Loucy (cell line): ENCODE measurements around the gene CHCHD4.

Experiments used
- H2AFZ ChIP-seq: fragments of 200-600 bp; sonication (generic); 2 replicates; pipeline ENCODE4 v1.6.0; 2016; ENCODE audit warnings: antibody characterized with exemption, mild to moderate bottlenecking, low read length, moderate library complexity
- H3F3A ChIP-seq: fragments of 200-600 bp; 2 replicates; pipeline ENCODE4 v1.6.0; 2016; ENCODE audit warnings: antibody characterized with exemption, low read depth, mild to moderate bottlenecking
- H3K27me3 ChIP-seq: fragments of 200-600 bp; sonication (generic); 2 replicates; pipeline ENCODE4 v1.6.1; 2014; ENCODE audit warnings: low read length, mild to moderate bottlenecking; ENCODE audit not compliant: insufficient read depth, poor library complexity, severe bottlenecking
- H3K36me3 ChIP-seq: fragments of 200-600 bp; sonication (generic); 2 replicates; pipeline ENCODE4 v1.6.1; 2016; ENCODE audit warnings: low read length; ENCODE audit not compliant: insufficient read depth
- H3K4me1 ChIP-seq: fragments of 200-600 bp; sonication (generic); 2 replicates; pipeline ENCODE4 v1.5.1; 2014; ENCODE audit warnings: low read length, mild to moderate bottlenecking; ENCODE audit not compliant: insufficient read depth, poor library complexity, severe bottlenecking
- H3K4me2 ChIP-seq: fragments of 200-600 bp; sonication (generic); 2 replicates; pipeline ENCODE4 v1.6.0; 2014; ENCODE audit warnings: antibody characterized with exemption, low read length, low read depth, mild to moderate bottlenecking; ENCODE audit not compliant: poor library complexity, severe bottlenecking
- H3K4me3 ChIP-seq: fragments of 200-600 bp; sonication (generic); 2 replicates; pipeline ENCODE4 v1.5.1; 2014; ENCODE audit warnings: low read length, mild to moderate bottlenecking, mixed read lengths; ENCODE audit not compliant: poor library complexity, severe bottlenecking
- H3K79me2 ChIP-seq: fragments of 200-600 bp; sonication (generic); 2 replicates; pipeline ENCODE4 v1.6.1; 2014; ENCODE audit warnings: low read length; ENCODE audit not compliant: insufficient read depth
- H3K9ac ChIP-seq: fragments of 200-600 bp; sonication (generic); 2 replicates; pipeline ENCODE4 v1.6.0; 2014; ENCODE audit warnings: mild to moderate bottlenecking, low read depth, low read length, moderate library complexity; ENCODE audit not compliant: poor library complexity, severe bottlenecking
- H3K9me2 ChIP-seq: fragments of 200-600 bp; sonication (generic); replicated peaks from 2 replicates; pipeline ENCODE4 v1.6.1; 2016; ENCODE audit warnings: low read depth, low read length, mixed read lengths
- H3K9me3 ChIP-seq: fragments of 200-600 bp; sonication (generic); 2 replicates; pipeline ENCODE4 v1.6.1; 2014; ENCODE audit warnings: mild to moderate bottlenecking, antibody characterized with exemption, low read length, low read depth; ENCODE audit not compliant: insufficient read depth
- H4K20me1 ChIP-seq: fragments of 200-600 bp; sonication (generic); 2 replicates; pipeline ENCODE4 v1.6.0; 2014; ENCODE audit warnings: antibody characterized with exemption, low read length, mild to moderate bottlenecking; ENCODE audit not compliant: insufficient read depth, poor library complexity, severe bottlenecking
- EZH2phosphoT487 ChIP-seq: fragments of 200-600 bp; IDR thresholded peaks from 2 replicates; pipeline ENCODE4 v1.6.1; 2018; ENCODE audit warnings: antibody characterized with exemption, mild to moderate bottlenecking, moderate library complexity, borderline replicate concordance
- TF ChIP-seq, protein P1 (sequence below): fragments of 200-600 bp; sonication (generic); conservative IDR thresholded peaks from 2 replicates; pipeline ENCODE4 v1.5.1; 2014; ENCODE audit warnings: mild to moderate bottlenecking, antibody characterized with exemption, low read length

CHCHD4 gene

DNA sequence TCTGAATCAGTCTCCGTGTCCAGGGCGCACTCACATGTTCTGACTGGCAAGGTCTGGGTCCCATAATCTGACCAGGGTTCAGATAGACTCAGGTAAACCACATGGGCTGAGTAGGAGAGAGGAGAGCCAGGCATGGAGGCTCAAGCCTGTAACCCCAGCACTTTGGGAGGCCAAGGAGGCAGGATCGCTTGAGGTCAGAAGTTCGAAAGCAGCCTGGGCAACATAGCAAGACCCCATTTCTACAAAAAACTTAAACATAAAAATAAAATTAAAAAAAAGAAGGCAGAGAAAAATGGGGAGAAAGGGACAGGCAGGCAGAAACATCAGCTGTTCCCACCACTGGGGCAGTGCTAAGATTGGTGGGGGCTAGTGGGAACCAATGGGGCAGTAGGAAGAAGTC, 5.6 kb upstream of the CHCHD4 start:
- no peak overlapping the region for H3K4me2 ChIP-seq
- H3K4me3 ChIP-seq: no peak overlapping the region
- peaks cover 27% of the 10 kb centered on the region for H3K4me1 ChIP-seq
- H3K27me3 ChIP-seq: no peaks in the 10 kb centered on the region
- no peaks in the 10 kb centered on the region for H3K9me2 ChIP-seq
- H3K79me2 ChIP-seq: peaks cover 38% of the 10 kb centered on the region
- peaks cover 33% of the 10 kb centered on the region for H4K20me1 ChIP-seq
- H3K9ac ChIP-seq: no peak overlapping the region
- no peaks in the 10 kb centered on the region for H3F3A ChIP-seq
- peaks cover 45% of the 10 kb centered on the region; the same call in 1 of the 2 replicates for H3K36me3 ChIP-seq
- no peak for TF ChIP-seq EZH2phosphoT487
- TF ChIP-seq, protein P1, sequence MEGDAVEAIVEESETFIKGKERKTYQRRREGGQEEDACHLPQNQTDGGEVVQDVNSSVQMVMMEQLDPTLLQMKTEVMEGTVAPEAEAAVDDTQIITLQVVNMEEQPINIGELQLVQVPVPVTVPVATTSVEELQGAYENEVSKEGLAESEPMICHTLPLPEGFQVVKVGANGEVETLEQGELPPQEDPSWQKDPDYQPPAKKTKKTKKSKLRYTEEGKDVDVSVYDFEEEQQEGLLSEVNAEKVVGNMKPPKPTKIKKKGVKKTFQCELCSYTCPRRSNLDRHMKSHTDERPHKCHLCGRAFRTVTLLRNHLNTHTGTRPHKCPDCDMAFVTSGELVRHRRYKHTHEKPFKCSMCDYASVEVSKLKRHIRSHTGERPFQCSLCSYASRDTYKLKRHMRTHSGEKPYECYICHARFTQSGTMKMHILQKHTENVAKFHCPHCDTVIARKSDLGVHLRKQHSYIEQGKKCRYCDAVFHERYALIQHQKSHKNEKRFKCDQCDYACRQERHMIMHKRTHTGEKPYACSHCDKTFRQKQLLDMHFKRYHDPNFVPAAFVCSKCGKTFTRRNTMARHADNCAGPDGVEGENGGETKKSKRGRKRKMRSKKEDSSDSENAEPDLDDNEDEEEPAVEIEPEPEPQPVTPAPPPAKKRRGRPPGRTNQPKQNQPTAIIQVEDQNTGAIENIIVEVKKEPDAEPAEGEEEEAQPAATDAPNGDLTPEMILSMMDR: no peak
- H3K9me3 ChIP-seq: no peaks in the 10 kb centered on the region
- H2AFZ ChIP-seq: no peak overlapping the region

- Histone ChIP-seq H4K20me1 (peaks cover 33% of the 10 kb centered on the region), H3K9ac (no peak overlapping the region), H3K27me3 (no peaks in the 10 kb centered on the region), H3K4me1 (peaks cover 28% of the 10 kb centered on the region), H3F3A (no peaks in the 10 kb centered on the region), H3K36me3 (peaks cover 36% of the 10 kb centered on the region; the same call in 1 of the 2 replicates), H3K9me2 (no peaks in the 10 kb centered on the region), H3K4me2 (no peak overlapping the region), H2AFZ (no peak overlapping the region), H3K9me3 (no peaks in the 10 kb centered on the region), H3K4me3 (no peak overlapping the region), H3K79me2 (peaks cover 42% of the 10 kb centered on the region)
- TF ChIP-seq, protein P1: no peak
- TF ChIP-seq EZH2phosphoT487: no peak
Observed at GRCh38 chr3:14129296-14129695, 4.6 kb upstream of the CHCHD4 start.

- Histone ChIP-seq H3K9ac (no peak overlapping the region), H3K4me3 (no peak overlapping the region), H3K4me2 (peak overlapping the region; percentile 89), H3K27me3 (no peaks in the 10 kb centered on the region), H3K4me1 (peaks cover 32% of the 10 kb centered on the region), H3F3A (no peaks in the 10 kb centered on the region), H3K79me2 (peaks cover 48% of the 10 kb centered on the region), H3K9me2 (no peaks in the 10 kb centered on the region), H3K9me3 (no peaks in the 10 kb centered on the region), H2AFZ (no peak overlapping the region), H4K20me1 (peaks cover 33% of the 10 kb centered on the region), H3K36me3 (peaks cover 30% of the 10 kb centered on the region; the same call in 1 of the 2 replicates)
- TF ChIP-seq EZH2phosphoT487: no peak
- TF ChIP-seq, protein P1: no peak
Observed at GRCh38 chr3:14128724-14129123, 4.1 kb upstream of the CHCHD4 start.
